GM10847 (cell line): ENCODE data around the gene RPS3A.

Experiments used
- POLR2A ChIP-seq: IDR thresholded peaks from 2 replicates; pipeline ENCODE4 v1.6.1; 2011; ENCODE audit not compliant: insufficient read length; ENCODE audit errors: extremely low read depth

RPS3A gene

DNA sequence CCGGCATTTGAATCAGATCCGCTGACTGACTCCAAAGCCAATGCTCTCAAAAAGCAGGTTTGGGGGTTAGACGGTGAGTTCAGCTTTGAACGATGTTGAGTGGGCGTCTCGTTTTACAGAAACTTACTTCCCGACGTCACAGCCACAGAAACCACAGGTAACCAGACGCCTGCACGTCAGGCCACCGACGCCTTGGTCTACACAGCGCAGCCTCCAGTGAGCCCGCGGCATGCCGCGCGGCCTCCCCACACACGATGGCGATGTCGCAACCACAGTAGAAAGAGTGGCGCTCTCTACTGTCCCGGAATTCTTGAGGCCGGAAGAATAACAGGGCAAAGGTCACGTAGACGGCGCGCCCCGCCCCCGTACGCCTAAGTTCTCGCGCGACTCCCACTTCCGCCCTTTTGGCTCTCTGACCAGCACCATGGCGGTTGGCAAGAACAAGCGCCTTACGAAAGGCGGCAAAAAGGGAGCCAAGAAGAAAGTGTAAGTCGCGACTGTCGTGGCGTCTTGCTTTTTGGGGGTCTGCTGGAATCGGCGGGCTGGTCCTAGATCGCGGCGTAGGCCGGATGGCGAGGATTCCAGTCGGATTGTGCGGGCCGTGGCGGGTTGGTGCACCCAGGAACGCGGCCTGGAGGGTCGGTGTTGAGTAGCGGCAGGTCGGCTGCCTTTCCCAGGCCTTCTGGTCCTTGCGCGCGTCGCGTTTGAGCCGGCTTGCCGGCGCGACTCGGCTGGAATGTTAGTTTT is at the start of gene RPS3A:
Gene RPS3A (plus strand): TSS at position 400 of the 747 bp plus-strand sequence. CDS start 25 bp downstream, at position 425.
- peak; percentile 93 for TF ChIP-seq POLR2A

DNA sequence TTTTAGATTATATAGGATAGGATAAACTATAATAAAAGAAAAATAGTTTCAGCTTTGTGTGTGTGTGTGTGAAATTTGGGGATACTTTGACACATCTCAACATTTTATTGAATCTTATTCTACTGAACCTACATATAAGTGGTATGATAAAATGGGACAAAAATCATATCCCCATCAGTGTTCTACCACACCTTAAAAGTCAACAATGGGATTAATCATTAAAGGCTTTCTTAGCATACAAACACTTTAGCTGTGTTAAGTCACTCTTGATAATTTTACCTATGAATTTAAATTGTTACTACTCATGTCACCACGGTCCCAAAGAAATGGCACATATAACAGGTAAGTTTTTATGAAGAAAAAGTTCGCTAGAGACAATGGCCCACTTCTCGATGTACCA is 46.6 kb upstream of the RPS3A start:
- no peak for TF ChIP-seq POLR2A

- TF ChIP-seq POLR2A = no peak
These were observed 43.9 kb upstream of the RPS3A start for GRCh38 chr4:151055539-151055938.

GRCh38 chr4:151067316-151067970 is 32.0 kb upstream of the RPS3A start:
- no peak for TF ChIP-seq POLR2A

DNA sequence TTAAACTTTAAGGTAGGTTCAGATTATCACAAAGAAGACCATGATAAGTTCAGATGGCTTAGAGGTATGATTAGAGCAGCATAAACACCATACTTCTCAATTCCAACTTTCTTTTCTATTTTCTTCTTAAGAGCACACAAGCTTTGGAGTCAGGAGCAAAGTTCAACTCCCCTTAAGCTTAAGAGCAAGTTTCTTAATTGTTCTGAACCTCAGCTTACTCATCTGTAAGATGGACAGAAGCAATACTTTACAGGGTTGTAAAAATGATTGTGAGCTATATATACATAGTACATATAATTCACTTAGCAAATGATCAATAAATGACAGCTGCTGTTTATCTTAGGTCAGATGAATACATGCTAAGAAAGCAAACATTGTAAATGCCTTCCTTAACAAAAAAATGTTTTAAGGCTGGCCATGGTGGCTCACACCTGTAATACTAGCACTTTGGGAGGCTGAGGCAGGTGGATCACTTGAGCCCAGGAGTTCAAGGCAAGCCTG is 25.0 kb upstream of the RPS3A start:
- TF ChIP-seq POLR2A = no peak

GRCh38 chr4:151087467-151087866 is 12.0 kb upstream of the RPS3A start:
- no peak for TF ChIP-seq POLR2A

- TF ChIP-seq POLR2A = no peak
These were observed 8.4 kb upstream of the RPS3A start for GRCh38 chr4:151091047-151091446.

DNA sequence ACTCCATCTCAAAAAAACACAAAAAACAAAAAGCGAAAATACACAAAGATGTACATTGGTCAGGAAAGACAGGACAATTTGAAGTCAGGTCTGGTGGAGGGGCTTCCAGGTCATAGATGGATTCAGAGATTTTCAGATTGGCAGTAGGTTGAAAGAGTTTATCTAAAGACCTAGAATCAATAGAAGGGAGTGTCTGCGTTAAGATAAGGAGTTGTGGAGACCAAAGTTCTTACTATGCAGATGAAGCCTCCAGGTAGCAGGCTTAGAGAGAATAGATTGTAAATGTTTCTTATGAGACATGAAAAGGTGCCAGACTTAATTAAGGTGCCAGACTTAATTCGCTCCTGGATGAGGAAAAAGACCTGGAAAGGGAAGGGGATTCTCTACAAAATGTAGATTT is 6.9 kb upstream of the RPS3A start:
- no peak for TF ChIP-seq POLR2A

DNA sequence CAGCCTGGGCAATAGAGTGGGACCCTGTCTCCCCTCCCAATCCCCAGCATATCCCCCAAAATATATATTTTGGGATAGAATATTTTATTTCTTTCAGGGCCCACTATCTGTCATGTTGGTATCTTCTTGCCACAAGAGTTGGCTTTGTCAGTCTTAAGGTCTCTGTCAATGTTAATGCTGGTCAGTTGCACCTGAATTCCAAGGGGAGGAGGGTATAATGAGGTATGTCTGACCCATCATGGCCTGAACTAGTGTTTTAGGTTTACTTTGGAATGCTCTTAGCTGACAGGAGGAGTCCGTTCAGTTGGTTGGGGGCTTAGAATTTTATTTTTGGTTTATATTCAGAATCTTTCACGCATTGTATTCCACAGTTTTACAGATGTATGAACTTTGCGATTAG is 6.2 kb upstream of the RPS3A start:
- TF ChIP-seq POLR2A = no peak

- no peak for TF ChIP-seq POLR2A
These were observed 5.1 kb upstream of the RPS3A start for GRCh38 chr4:151094290-151094751.

- TF ChIP-seq POLR2A = no peak
These were observed 4.3 kb upstream of the RPS3A start for GRCh38 chr4:151095142-151095541.

GRCh38 chr4:151097759-151098158 is 1.7 kb upstream of the RPS3A start:
- TF ChIP-seq POLR2A = no peak

- TF ChIP-seq POLR2A = no peak
These were observed 524 bp upstream of the RPS3A start for GRCh38 chr4:151098979-151099228.

DNA sequence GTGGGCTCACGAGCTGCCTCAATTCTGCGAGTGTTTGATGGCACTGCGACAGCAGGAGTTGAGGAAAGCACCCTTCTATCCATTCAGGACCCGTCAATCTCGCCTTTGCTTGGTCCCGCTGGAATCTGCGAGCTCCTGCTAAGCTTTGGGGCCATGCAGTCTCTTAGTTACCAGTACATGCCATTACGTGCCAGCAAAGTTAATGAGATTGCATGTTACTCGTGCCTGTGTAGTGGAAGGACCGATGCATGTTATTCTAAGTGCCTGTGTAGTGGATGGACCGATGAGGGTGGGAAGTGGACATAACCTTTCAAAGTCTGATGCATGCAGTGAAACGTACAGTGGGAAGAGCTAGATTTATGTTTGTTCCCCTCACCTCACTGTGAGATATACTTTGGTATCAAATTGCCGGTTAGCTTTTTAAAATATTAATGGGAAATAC is 569 bp downstream of the RPS3A start:
- no peak for TF ChIP-seq POLR2A

DNA sequence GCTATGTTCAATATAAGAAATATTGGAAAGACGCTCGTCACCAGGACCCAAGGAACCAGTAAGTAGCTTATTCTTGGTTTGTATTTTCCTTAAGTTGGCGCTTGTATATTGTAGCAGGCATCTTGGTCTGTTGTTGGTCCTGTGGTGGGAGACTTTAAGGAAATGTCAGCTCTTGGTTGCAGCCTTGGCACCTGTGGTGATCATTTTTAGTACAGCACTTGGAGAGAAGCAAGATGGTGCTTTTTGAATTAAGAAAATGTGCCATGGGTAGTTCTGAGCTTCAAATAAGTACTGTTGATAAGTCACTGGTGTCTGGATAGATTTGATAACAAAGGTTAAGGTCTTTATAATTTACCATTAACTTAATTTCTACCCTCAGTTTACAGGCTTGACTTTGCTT is 1.1 kb downstream of the RPS3A start:
- no peak for TF ChIP-seq POLR2A

DNA sequence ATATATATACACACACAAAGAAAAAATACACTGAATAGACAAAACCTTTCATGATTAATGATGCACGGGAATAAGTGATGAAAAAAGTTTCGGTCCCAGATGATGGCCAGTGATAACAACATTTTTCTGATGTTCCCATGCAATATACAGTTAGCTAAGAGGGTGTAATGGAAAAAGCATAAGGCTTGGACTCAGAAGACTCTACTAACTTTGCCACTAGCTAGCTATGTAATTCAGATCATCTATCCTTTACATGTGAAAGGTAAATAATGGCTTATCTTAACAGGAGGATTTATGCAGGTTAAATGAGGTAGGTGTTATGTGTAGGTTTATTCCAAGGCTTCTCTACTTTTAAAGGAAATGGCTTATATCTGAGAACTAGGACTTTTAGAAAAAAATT is 4.3 kb downstream of the RPS3A start:
- no peak for TF ChIP-seq POLR2A

- no peak for TF ChIP-seq POLR2A
These were observed 5.2 kb downstream of the RPS3A start for GRCh38 chr4:151104621-151105020.
